Neutrophil (primary cell): ENCODE data around the gene GPR12.
A peak's percentile ranks its signal among the peaks of the same experiment; 100 is the strongest.

Source experiments
- H3K27ac ChIP-seq: fragments of 200-600 bp; sonication (generic); 2 replicates; pipeline ENCODE4 v1.5.1; 2016; ENCODE audit warnings: mild to moderate bottlenecking, moderate library complexity
- H3K27me3 ChIP-seq: fragments of 200-600 bp; sonication (generic); 2 replicates; pipeline ENCODE4 v1.6.0; 2016; ENCODE audit warnings: mild to moderate bottlenecking
- H3K36me3 ChIP-seq: fragments of 200-600 bp; sonication (generic); 2 replicates; pipeline ENCODE4 v1.5.1; 2017
- H3K4me1 ChIP-seq, 2 experiments: fragments of 200-600 bp in 1 of 2; sonication (generic) in 1 of 2; 1 replicate in 1 of 2; 2 replicates in 1 of 2; pipeline versions ENCODE4 v1.5.1 to v1.6.1; 2013 to 2016; ENCODE audit warnings: low read depth in 1 of 2, low read length in 1 of 2, mild to moderate bottlenecking in 1 of 2, moderate library complexity in 1 of 2; ENCODE audit not compliant: control insufficient read depth in 1 of 2, insufficient read depth in 1 of 2
- H3K4me3 ChIP-seq, 2 experiments: fragments of 200-600 bp in 1 of 2; sonication (generic) in 1 of 2; 1 replicate in 1 of 2; 2 replicates in 1 of 2; pipeline ENCODE4 v1.5.1; 2013 to 2016; ENCODE audit warnings: low read depth in 1 of 2, low read length in 1 of 2, mild to moderate bottlenecking in 1 of 2, moderate library complexity in 1 of 2
- H3K9me3 ChIP-seq: fragments of 200-600 bp; sonication (generic); 2 replicates; pipeline ENCODE4 v1.5.1; 2016
- CTCF ChIP-seq: fragments of 200-600 bp; sonication (generic); IDR thresholded peaks from 2 replicates; pipeline ENCODE4 v1.5.1; 2016; ENCODE audit warnings: antibody characterized with exemption

The GPR12 gene

GRCh38 chr13:26785838-26786630 lies 25.4 kb upstream of the GPR12 start:
- Histone ChIP-seq H3K4me3 (peak overlapping the region; percentile 38 to 47), H3K4me1 (peaks cover 0 to 2% of the 10 kb centered on the region in 2 experiments), H3K9me3 (no peaks in the 10 kb centered on the region), H3K36me3 (no peaks in the 10 kb centered on the region), H3K27ac (no peak overlapping the region), H3K27me3 (peaks cover 8% of the 10 kb centered on the region)
- no peak for TF ChIP-seq CTCF

GRCh38 chr13:26784704-26785639 lies 24.4 kb upstream of the GPR12 start:
- Histone ChIP-seq H3K36me3 (no peaks in the 10 kb centered on the region), H3K27ac (no peak overlapping the region), H3K4me1 (peaks cover 0 to 2% of the 10 kb centered on the region in 2 experiments), H3K4me3 (peak overlapping the region; percentile 38 to 47), H3K27me3 (peaks cover 8% of the 10 kb centered on the region), H3K9me3 (no peaks in the 10 kb centered on the region)
- no peak for TF ChIP-seq CTCF

GRCh38 chr13:26780411-26780810 lies 19.8 kb upstream of the GPR12 start:
- TF ChIP-seq CTCF = no peak
- no peaks in the 10 kb centered on the region for H3K4me1 ChIP-seq
- no peak overlapping the region for H3K27ac ChIP-seq
- peaks cover 8% of the 10 kb centered on the region for H3K27me3 ChIP-seq
- no peaks in the 10 kb centered on the region for H3K36me3 ChIP-seq
- no peaks in the 10 kb centered on the region for H3K9me3 ChIP-seq
- H3K4me3 ChIP-seq = no peak overlapping the region

GRCh38 chr13:26779321-26779720 lies 18.7 kb upstream of the GPR12 start:
- H3K4me3 ChIP-seq = no peak overlapping the region
- TF ChIP-seq CTCF = no peak
- H3K27me3 ChIP-seq = no peaks in the 10 kb centered on the region
- H3K27ac ChIP-seq = no peak overlapping the region
- no peaks in the 10 kb centered on the region for H3K36me3 ChIP-seq
- H3K9me3 ChIP-seq = no peaks in the 10 kb centered on the region
- H3K4me1 ChIP-seq = no peaks in the 10 kb centered on the region

- H3K27ac ChIP-seq = no peak overlapping the region
Measured at GRCh38 chr13:26772531-26772930, 11.9 kb upstream of the GPR12 start.

More at GRCh38 chr13:26772531-26772930, 11.9 kb upstream of the GPR12 start:
- H3K9me3 ChIP-seq = no peaks in the 10 kb centered on the region
- TF ChIP-seq CTCF = no peak
- no peaks in the 10 kb centered on the region for H3K27me3 ChIP-seq
- no peak overlapping the region for H3K4me3 ChIP-seq
- H3K36me3 ChIP-seq = no peaks in the 10 kb centered on the region
- H3K4me1 ChIP-seq = no peaks in the 10 kb centered on the region
